ENCODE data around the gene SIRT3.
"Not testable (repeated sequence)": the region's sequence is repeated elsewhere in the genome, so short reads cannot be mapped to it uniquely, and the experiment has no call there.

Gene SIRT3

DNA sequence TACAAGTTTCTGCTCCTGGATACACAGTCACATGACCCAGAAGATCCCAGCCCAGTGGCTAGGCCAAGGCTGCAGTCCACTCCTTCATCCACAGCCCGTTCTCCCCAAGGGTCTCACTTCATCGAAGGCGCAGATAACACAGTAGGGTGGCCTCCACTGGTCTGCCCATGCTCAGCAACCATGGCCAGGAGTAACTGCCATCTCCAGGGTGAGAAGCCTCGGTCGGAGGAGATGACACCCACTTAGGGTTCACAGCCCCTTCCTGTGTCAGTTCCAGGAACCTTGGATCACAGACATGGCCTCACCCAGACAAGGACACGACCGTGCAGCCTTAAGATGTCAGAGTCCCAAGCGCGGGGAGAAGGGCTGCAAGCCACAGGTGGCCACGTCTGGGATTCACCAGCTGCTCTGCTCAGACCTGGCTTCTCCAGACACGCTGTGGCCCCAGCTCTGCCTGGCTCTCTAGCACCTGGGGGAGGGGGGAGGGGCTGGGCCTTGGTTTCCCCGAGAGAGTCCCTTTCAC, 31.5 kb downstream of the SIRT3 start:
- DNase-seq: no peak

DNA sequence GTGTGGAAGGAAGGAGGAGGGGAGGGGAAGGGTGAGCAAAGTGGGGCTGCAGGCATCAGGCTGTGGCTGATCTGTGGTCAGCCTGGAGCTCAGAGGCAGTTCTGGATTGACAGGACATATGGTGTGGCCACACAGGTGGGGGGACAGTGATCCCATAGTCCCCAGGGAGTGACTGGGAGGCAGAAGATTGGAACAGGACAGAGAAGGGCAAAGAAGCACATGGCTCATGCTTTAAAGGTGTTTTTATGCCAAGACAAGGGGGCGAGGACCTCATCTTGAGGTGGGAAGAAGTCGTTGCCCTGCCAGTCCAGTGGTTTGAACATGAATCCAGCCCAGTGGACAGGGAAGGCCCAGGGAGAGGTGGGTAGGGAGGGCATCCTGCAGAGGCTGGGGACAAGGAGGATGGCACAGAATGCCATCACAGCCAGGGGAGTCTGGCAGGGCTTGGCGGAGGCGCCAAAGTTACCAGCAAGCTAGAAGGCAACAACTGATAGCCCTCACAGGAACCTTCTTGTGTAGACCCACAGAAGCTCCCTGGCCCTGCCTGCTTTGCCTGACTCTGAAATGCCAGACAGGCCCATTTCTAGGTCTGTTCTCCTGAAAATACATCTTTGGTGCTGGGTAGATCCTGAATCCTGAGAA, 32.1 kb downstream of the SIRT3 start:
- DNase-seq: no peak

DNA sequence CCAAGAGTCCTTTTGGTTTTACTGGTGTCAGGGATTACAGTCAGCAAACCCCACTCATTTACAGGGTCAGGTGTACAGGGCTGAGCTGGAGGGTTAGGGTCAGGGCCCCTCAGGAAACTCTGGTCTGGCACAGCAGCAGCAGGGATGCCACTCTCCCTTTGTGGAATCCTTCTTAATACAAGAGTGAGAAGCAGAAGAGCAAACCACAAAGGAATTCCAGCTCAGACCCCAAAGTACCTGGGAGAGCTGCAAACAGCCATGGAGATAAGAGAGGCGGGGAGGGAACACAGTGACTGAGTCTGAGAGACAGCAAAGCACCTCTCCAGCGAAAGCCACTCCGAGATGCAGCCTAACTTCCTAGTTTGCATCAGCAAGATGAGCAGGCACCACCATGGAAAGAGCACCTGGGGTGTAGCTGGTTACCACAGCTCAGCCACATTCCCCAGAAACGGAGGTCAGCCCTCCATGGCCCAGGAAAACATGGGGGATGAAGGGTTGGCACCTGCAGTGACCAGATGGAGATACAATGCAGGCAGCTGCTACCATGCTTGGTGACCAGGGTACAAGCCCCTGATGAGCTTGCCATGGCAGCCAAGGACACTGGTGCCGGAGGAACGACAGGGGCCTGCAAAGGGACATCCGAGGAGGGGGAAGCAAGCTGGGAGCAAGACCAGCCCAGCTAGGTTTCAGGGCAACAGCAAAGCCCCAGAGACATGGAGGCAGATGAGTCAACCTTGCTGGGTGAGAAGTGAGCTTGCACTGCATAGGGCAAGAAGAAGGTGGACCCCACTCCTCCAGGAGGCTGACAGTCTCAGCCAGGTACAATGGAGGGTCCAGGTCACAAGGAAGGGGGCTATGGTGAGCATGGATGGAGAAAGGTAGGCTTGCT, 32.8 kb downstream of the SIRT3 start:
- no peak for DNase-seq

DNA sequence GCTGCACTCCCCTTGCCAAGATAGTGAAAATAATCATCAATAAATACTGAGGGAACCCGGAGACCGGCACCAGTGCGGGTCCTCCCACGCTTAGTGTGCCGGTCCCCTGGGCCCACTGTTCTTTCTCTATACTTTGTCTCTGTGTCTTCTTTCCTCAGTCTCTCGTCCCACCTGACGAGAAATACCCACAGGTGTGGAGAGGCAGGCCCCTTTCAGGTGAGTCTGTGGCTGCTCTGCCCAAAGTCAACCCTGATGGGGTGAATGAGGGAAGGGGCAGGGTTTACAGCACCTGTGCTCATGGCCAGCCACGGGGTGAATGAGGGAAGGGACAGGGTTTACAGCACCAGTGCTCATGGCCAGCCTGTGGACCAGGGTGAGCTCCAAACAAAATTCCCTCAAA, 33.7 kb downstream of the SIRT3 start:
- no peak for DNase-seq

DNA sequence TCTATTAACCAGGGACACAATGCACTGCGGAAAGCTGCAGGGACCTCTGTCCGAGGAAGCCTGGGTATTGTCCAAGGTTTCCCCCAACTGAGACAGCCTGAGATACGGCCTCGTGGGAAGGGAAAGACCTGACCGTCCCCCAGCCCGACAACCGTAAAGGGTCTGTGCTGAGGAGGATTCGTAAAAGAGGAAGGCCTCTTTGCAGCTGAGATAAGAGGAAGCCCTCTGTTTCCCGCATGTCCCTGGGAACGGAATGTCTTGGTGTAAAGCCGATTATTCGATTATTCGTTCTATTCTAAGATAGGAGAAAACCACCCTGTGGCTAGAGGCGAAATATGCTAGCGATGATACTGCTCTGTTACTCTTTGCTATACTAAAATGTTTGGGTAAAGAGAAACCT, 34.2 kb downstream of the SIRT3 start:
- DNase-seq: no peak

DNA sequence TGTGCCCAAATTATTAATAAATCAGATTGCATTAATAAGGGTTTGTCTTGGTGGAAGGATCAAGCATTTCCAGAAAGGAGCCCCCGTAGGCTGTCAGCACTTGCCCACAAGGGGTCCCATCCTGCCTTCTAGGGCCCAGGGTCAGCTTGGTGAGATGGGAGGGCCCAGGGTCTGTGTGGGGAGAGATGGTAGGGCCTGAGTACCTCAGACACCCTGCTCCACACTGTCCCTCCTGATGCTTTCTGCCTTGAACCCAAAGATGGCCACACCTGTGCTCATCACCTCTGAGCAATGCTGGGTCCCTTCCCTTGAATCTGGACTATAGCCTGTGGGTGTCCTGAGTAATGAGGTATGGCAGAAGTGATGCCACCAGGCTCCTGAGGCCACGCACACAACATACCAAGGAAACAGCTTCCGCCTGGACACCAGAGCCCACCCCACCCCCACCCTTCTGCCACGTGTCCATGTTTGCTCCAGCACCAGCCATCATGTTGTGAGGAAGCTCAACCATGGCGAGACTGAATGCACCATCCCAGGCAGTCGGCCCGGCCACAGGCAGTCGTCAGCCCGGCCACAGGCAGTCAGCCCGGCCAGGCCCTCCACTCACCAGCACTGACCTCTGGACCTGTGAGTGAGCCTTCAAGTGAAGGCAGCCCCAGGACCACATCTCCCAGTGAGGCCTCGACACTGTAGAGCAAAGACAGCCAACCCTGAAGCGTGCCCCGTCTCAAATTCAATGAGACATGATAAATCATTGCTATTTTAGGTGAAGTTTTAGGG, 35.7 kb downstream of the SIRT3 start:
- no peak for DNase-seq

DNA sequence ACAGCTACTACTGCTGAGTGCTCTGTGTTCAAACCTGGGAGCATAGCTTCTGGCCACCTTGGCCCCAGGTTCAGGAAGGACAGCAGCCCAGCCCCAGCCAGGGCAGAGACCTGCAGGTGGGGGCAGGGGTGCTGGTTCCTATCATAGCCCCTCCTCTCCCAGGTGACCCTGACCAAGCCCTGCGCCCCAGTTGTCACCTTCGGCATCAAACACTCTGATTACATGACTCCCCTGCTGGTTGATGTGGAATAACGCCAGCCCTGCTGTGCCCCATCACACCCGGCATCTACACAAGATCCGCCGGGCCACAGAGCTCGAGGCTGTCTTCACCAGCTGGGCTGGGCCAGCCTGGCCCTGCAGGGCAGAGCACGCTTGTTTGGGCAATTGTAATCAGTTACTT, 36.4 kb downstream of the SIRT3 start:
- no peak for DNase-seq

DNA sequence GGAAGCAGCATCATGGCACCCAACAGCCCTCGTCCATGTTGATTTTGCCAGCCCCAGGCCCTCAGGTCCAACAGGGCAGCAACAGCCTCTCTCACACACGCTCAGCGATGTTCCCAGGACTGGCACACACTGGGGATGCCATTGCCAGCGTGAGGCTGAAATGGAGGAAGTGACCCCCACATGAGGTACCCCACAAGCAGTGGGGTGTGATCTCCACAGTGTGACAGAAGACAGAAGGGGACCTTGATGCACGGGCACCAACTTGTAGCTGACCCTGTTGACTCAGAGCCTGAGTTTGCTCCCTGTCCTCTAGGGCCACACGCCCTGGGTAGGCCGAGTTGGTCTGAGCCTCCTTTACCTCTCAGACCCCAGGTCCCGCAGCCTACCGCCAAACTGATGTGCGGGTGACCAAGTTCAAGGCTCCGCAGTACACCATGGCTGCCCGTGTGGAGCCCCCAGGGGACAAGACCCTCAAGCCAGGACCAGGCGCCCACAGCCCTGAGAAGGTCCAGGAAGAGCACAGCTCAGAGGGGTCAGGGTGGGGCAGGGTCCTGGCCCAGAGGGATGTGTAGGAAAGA, 37.0 kb downstream of the SIRT3 start:
- DNase-seq: no peak

DNA sequence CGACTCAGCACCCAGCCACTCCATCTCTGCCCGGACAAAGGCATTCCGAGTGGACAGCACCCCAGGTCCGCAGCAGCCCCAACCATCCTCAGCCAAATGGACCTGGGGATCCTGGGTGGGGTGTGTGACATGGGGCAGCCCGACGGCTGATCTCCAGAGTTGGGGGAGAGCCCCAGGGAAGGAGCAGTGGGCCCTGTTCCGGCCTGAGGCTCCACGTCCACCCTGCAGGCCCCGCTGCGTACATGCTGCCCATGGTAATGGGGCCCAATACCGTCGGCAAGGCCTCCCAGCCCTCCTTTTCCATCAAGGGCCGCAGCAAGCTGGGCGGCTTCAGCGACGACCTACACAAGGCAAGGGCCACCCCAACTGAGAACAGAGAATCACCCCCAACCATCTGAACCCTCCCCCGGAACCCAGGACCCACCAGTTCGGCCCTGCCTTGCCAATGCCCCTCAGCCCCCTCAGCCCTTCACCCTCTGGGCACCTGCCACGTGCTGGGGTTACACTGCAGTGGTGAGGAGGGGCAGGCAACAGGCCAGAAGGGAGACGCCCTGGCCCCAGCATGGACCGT, 37.8 kb downstream of the SIRT3 start:
- no peak for DNase-seq

DNA sequence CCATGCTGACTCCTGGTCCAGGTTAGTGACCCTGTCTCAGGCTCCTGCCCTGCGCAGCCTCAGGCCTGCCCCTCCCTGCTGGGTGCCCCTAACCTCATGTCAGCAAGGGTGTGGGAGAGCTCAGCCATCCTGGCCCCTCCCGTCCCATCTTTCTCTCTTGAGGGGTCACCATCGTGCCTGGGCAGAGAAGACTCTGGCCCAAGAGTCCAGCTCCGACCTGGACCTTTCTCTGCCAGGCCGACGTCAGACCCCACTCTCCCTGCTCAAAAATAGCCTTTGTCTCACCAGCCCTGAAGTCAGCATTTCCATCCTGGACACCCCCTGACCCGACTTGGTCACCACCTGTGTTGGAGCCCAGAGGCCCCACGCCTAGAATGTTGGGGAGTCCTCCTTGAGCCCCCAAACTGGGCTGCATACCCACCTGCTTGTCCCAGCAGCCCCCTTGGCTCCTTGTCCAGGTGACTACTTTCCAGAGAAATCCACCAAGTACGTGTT, 38.4 kb downstream of the SIRT3 start:
- no peak for DNase-seq

DNA sequence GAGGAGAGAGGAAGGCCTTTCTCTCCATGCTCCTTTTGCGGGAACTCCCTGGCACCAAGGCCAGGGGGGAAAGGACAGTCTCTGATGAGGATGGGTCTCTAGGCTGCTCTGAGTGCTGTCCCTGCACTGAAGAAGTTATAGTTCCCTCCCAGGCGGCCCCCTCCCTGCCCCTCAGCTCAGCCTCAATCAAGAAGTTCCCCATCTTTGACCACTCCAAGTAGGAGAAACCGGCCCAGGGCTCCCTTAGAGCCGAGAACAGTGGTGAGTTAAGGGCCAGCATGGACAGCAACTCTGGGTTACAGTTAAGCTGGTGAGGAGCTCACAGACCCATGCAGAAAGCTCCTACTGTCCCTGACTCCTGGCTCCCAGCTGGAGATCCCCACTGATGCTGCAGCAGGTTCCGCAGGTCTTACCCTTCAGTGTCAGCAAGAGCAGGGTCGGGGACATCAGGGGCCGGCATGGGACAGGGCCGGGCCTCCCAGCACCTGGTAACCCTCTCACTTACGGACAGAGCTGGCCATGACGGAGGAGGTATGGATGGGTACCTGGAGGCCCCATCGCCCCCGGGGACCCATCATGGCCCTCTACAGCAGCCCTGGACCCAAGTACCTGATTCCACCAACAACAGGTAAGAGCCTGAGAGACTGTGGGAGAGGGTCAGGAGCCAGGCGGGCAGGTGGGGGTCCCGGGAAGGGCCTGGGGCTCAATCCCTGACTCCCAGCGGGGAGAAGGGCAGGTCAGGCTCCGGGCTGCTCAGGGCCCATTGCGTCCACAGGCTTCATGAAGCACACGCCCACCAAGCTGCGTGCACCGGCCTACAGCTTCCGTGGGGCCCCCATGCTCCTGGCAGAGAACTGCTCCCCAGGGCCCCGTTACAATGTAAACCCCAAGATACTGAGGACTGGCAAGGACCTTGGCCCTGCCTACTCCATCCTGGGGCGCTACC, 39.1 kb downstream of the SIRT3 start:
- no peak for DNase-seq

DNA sequence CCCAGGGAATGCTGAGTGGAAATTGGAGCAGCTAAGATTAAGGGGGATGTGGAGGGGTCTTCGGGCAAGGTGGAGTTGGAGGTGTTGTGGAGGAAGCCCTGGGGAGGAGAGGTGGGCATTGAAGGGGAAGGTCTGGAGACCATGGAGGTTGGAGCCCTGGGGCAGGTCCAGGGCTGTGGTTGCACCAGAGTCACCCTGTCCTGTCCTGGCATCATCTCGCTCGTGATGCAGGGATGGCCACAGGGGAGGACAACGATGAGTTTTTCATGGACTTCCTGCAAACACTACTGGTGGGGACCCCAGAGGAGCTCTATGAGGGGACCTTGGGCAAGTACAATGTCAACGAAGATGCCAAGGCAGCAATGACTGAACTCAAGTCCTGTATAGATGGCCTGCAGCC, 42.7 kb downstream of the SIRT3 start:
- not testable (repeated sequence) for DNase-seq

DNA sequence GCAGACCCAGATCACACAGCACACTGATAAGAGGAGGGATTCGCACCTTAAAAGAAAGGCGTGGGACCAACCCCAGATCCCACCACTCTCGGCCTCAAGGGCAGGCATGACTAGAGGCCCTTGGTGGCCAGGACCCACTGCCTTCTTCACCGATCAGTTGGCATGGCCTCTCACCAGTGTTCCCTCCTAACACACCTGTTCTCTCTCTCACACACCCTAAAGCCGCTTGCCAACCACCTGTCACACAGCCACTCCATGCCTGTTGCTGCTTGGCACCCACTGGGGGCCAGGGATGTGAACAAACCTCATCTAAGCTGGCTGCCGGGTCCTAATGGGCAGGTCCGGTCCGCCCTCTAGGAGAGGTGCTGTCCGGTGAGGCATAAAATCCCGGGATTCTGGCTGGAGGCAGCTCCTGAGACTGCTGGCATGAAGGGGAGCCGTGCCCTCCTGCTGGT, 43.4 kb downstream of the SIRT3 start, which contains the start of gene SCGB1C1:
Gene SCGB1C1, plus strand, starts transcription at position 405 of the 455 bp plus-strand sequence. Its CDS starts 22 bp downstream, at position 427.
- not testable (repeated sequence) for DNase-seq

DNA sequence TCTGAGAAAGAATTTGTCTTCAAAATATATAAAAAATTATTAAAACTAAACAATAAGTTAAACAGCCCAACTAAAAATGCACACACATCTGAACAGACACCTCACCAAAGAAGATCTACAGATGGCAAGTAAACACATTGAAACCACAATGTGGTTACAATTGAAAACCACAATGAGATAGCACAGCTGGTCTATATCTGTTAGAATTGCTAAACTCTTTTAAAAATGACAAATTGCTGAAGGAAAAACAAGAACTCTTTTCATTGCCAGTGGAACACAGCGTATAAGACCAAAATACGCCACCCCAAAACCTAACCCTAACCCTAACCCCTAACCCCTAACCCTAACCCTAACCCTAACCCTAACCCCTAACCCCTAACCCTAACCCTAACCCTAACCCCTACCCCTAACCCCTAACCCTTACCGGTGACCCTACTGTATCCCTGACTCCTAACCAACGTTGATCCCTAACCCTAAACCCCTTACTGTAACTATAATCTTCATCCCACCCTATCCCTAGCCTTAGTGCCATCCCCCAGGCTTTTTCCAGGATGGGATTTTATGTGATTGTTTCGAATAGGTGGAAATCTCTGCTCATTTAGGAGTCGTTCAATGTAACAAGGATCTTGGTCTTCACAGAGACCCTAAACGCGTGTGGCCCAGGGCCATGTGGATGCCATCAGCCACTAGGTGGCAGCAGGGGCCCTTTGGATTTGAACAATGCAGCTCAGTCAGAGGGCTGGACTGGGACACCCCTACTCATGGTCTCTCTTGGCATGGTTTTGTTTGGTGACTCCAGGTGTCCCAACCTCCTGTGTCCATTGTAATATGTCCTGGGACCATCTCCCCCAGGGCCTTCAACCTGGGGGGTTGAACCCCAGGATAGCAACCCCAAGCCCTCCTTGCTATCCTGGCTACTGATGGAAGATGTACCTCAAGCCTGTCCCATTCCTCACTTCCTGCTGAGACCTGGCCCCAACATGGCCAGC, 44.4 kb downstream of the SIRT3 start:
- not testable (repeated sequence) for DNase-seq

DNA sequence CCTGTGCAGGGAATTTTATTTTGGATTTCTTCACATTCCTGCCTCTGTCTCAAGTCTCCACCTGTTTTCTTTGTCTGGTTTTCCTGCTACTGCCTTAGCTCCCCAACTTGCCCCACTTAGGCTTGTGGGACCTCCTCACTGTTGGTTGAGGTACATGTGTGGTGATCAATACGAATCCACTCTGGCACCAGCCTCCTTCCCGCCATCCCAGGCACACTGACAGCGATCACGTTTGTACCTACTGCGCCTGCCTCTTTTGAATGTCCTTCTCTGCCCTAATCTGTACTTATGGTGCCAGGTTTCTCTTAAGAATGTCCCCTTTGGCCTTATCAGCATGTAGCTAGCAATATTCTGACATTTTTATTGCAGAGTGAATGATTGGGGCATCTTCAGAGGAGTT, 45.6 kb downstream of the SIRT3 start:
- DNase-seq: not testable (repeated sequence)

DNA sequence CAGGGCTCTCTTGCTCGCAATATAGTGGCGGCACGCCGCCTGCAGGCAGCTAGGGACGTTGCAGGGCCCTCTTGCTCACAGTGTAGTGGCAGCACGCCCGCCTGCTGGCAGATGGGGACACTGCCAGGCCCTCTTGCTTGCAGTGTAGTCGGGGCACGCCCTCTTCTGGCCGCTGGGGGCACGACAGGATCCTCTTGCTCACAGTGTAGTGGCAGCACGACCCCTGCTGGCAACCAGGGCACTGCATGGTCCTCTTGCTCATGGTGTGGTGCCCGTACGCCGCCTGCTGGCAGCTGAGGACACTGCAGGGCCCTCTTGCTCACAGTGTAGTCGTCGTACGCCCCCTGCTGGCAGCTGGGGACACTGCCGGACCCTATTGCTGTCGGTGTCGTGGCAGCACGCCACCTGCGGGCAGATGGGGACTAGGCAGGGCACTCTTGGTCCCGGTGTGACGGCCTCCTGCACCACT, 46.3 kb downstream of the SIRT3 start:
- DNase-seq: not testable (repeated sequence)

DNA sequence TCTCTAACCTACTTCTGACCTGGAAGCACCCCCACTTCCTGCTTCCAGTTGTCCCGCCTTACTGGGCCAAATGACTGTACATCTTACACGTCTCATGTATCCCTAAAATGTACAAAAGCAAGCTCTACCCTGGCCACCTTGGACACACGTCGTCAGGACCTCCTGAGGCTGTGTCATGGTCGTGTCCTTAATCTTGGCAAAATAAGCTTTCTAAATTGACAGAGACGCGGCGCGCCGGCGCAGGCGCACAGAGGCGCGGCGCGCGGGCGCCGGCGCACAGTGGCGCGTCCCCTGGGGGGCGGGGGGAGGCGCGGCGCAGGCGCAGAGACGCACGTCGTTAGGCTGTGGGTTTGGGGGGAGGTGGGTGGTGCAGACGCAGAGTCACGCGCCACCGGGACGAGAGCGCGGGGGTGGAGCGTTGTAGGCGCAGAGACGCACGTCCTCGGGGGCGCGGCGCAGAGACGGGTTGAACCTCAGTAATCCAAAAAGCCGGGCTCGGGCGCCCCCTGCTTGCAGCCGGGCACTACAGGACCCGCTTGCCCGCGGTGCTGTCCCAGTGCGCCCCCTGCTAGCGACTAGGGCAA, 46.9 kb downstream of the SIRT3 start:
- DNase-seq: not testable (repeated sequence)

DNA sequence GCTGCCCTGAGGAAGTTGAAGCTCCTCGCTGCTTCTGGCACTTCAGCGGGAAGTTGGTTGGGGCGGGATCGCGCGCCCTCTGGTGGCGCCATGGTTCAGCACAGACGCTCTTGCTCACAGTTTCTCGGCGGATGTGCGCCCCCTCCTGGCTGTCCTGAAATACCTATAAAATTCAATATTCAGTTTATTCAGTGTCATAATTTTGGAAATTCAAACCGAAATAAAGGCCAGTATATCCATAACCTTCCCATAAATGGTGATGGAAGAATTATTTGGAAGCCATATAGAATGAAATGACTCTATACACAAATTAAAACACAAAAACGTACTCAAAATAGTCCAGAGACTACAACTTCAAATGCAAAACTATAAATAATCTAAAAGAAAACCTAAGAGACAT, 55.9 kb downstream of the SIRT3 start:
- DNase-seq: not testable (repeated sequence)
